Natural killer cell (primary cell): Measurements from ENCODE around the gene GIMAP8. TPM values are rescaled to one million over a fixed set of nuclear protein-coding genes. Genes with fewer than 3 reads are reported as not detected.

Experiments used
- ATAC-seq, 3 donors: fragments of 150-1000 bp in 2 of 3; fragments of 200-7000 bp in 1 of 3; cut with Tn5 transposase; 1 replicate in 1 of 3; 2 replicates in 2 of 3; pipeline ENCODE4 v1.10.0; 2021; ENCODE audit warnings: mild to moderate bottlenecking in 2 of 3, moderate library complexity in 2 of 3
- DNase-seq, 2 donors: peaks; one replicate each; pipeline versions ENCODE4 v3.0.0 to v3.0.0-alpha.2; 2013 to 2021; ENCODE audit warnings: mixed read lengths in 1 of 2
- H3K27ac ChIP-seq: one replicate; pipeline ENCODE4 v1.5.1; 2013; ENCODE audit warnings: mild to moderate bottlenecking, low read length
- H3K27me3 ChIP-seq: one replicate; pipeline ENCODE4 v1.6.1; 2013; ENCODE audit warnings: low read length; ENCODE audit not compliant: control insufficient read depth, insufficient read depth
- H3K36me3 ChIP-seq: one replicate; pipeline ENCODE4 v1.6.1; 2013; ENCODE audit warnings: low read length; ENCODE audit not compliant: control insufficient read depth, insufficient read depth
- H3K4me1 ChIP-seq: one replicate; pipeline ENCODE4 v1.6.1; 2013; ENCODE audit warnings: low read length; ENCODE audit not compliant: control insufficient read depth, insufficient read depth
- H3K4me3 ChIP-seq: one replicate; pipeline ENCODE4 v1.5.1; 2013; ENCODE audit warnings: low read length
- H3K9me3 ChIP-seq: one replicate; pipeline ENCODE4 v1.6.1; 2013; ENCODE audit warnings: low read length; ENCODE audit not compliant: control insufficient read depth, insufficient read depth
- H3K27ac Mint-ChIP-seq, 2 donors: one replicate each; pipeline ENCODE4 v1.8.0; 2022; ENCODE audit warnings: mild to moderate bottlenecking in 2 of 2, mixed read lengths in 2 of 2, moderate library complexity in 1 of 2
- H3K27me3 Mint-ChIP-seq, 2 donors: one replicate each; pipeline ENCODE4 v1.8.0; 2022; ENCODE audit warnings: low read depth in 2 of 2, mixed read lengths in 2 of 2
- H3K36me3 Mint-ChIP-seq: one replicate; pipeline ENCODE4 v1.8.0; 2022; ENCODE audit warnings: mixed read lengths
- H3K4me1 Mint-ChIP-seq, 2 donors: one replicate each; pipeline ENCODE4 v1.8.0; 2022; ENCODE audit warnings: mixed read lengths in 2 of 2
- H3K4me3 Mint-ChIP-seq: one replicate; pipeline ENCODE4 v1.8.0; 2022; ENCODE audit warnings: mild to moderate bottlenecking, moderate library complexity, mixed read lengths
- H3K9me3 Mint-ChIP-seq, 2 donors: one replicate each; pipeline ENCODE4 v1.8.0; 2022; ENCODE audit warnings: mixed read lengths in 2 of 2
- CTCF ChIP-seq: fragments of 200-600 bp; IDR thresholded peaks from one replicate; pipeline ENCODE4 v1.8.0; 2022; ENCODE audit warnings: antibody characterized with exemption
- WGBS: methylation state at CpG from one replicate; pipeline ENCODE4 v1.1.7; 2013; ENCODE audit warnings: missing lambda C conversion rate; ENCODE audit not compliant: insufficient coverage; 5-methylcytosine and 5-hydroxymethylcytosine counted together
- intact Hi-C: fragments of 100-400 bp; cut with micrococcal nuclease; formaldehyde crosslinking; loops from one replicate; pipeline ENCODE4 v1.14.2; 2022
- total RNA-seq, 4 donors: library from RNA; stranded (reverse); fragments of 120-200 nt in 1 of 4; gene quantifications; one replicate each; pipeline versions ENCODE4 v1.2.3 to v1.2.4, GENCODE V29; 2013 to 2022

Gene GIMAP8
- total RNA-seq, 3 donors from 2014 or later (not counting 1 experiment from before 2014, with no cell fraction given): 6.7 to 17.7 (median 8.4) TPM

- H3K27ac ChIP-seq: no peak overlapping the region
- DNase-seq (no peak), ATAC-seq (peak; percentile 35 to 65 (median 63))
- H3K36me3 ChIP-seq: no peaks in the 10 kb centered on the region
- intact Hi-C loops: no loop called here
- H3K4me3 ChIP-seq: no peak overlapping the region
- 38% methylated on average over 11 of the region's 11 CpGs for WGBS
- no peaks in the 10 kb centered on the region for H3K27me3 Mint-ChIP-seq
- no peak for TF ChIP-seq CTCF
- no peaks in the 10 kb centered on the region for H3K27me3 ChIP-seq
- peaks cover 42% of the 10 kb centered on the region for H3K4me1 ChIP-seq
- H3K9me3 Mint-ChIP-seq: no peaks in the 10 kb centered on the region
- no peaks in the 10 kb centered on the region for H3K9me3 ChIP-seq
- H3K36me3 Mint-ChIP-seq: no peaks in the 10 kb centered on the region
- peaks cover 31% of the 10 kb centered on the region in 2 donors for H3K4me1 Mint-ChIP-seq
- H3K27ac Mint-ChIP-seq: peak overlapping the region in 1 of 2 donors; percentile 73
- no peak overlapping the region for H3K4me3 Mint-ChIP-seq
Measured at GRCh38 chr7:150428671-150429451, 21.6 kb upstream of the GIMAP8 start.

- Mint-ChIP-seq H3K36me3 (no peaks in the 10 kb centered on the region), H3K27me3 (no peaks in the 10 kb centered on the region), H3K9me3 (no peaks in the 10 kb centered on the region), H3K4me3 (no peak overlapping the region), H3K27ac (no peak overlapping the region), H3K4me1 (peaks cover 38 to 40% of the 10 kb centered on the region in 2 donors)
- intact Hi-C loops: no loop called here
- H3K9me3 ChIP-seq: no peaks in the 10 kb centered on the region
- ATAC-seq: no peak
- H3K4me1 ChIP-seq: peaks cover 50% of the 10 kb centered on the region
- H3K36me3 ChIP-seq: no peaks in the 10 kb centered on the region
- no peak overlapping the region for H3K27ac ChIP-seq
- WGBS: 78% methylated on average over 8 of the region's 8 CpGs
- no peak for TF ChIP-seq CTCF
- H3K4me3 ChIP-seq: no peak overlapping the region
- no peak for DNase-seq
- H3K27me3 ChIP-seq: no peaks in the 10 kb centered on the region
Measured at GRCh38 chr7:150429699-150430098, 20.7 kb upstream of the GIMAP8 start.

- H3K36me3 Mint-ChIP-seq: no peaks in the 10 kb centered on the region
- H3K27ac ChIP-seq: no peak overlapping the region
- intact Hi-C loops: no loop called here
Measured at GRCh38 chr7:150430465-150431085, 19.9 kb upstream of the GIMAP8 start.

More at GRCh38 chr7:150430465-150431085, 19.9 kb upstream of the GIMAP8 start:
- Mint-ChIP-seq H3K4me1 (peaks cover 45 to 49% of the 10 kb centered on the region in 2 donors), H3K9me3 (no peaks in the 10 kb centered on the region), H3K27me3 (no peaks in the 10 kb centered on the region), H3K4me3 (no peak overlapping the region), H3K27ac (no peak overlapping the region)
- H3K27me3 ChIP-seq: no peaks in the 10 kb centered on the region
- no peak for TF ChIP-seq CTCF
- no peak for DNase-seq
- no peaks in the 10 kb centered on the region for H3K9me3 ChIP-seq
- H3K4me3 ChIP-seq: no peak overlapping the region
- H3K36me3 ChIP-seq: no peaks in the 10 kb centered on the region
- 86% methylated on average over 14 of the region's 14 CpGs for WGBS
- no peak for ATAC-seq
- H3K4me1 ChIP-seq: peaks cover 59% of the 10 kb centered on the region
